Aortic smooth muscle cell (primary cell): ENCODE data around the gene VDAC2. TPM values are rescaled to one million over a fixed set of nuclear protein-coding genes. Genes with fewer than 3 reads are reported as not detected.

ENCODE experiments used
- total RNA-seq: library from RNA; depleted of rRNA; stranded (reverse); fragments of >200 nt; gene quantifications from 2 replicates; pipeline ENCODE4 v1.2.3, GENCODE V29; 2014

VDAC2 gene
- total RNA-seq = 113 and 130 TPM in 2 replicates

GRCh38 chr10:75210282-75211006 lies at the start of gene VDAC2:
TSS of gene VDAC2 (plus strand) at chr10:75210796. CDS start at chr10:75211159, 363 bp downstream.

GRCh38 chr10:75235375-75236177 lies 25.0 kb downstream of the VDAC2 start, which contains the start of gene COMTD1:
TSS of gene COMTD1 (minus strand) at chr10:75235957. CDS start at chr10:75235928, 29 bp downstream.

Other genes starting within 250 kb of the VDAC2 start
- 38.2 and 38.5 TPM in 2 replicates for gene SAMD8, start 99.1 kb upstream of the VDAC2 start, total RNA-seq
- gene COMTD1, start 25.2 kb downstream of the VDAC2 start, total RNA-seq = 6.5 and 8.9 TPM in 2 replicates
- 10.8 and 14.8 TPM in 2 replicates for gene ZNF503, start 191.0 kb downstream of the VDAC2 start, total RNA-seq
- 4.6 and 7.8 TPM in 2 replicates for gene LRMDA, start 220.8 kb downstream of the VDAC2 start, total RNA-seq